ENCODE results near the gene GHRH. TPM values are rescaled to one million over a fixed set of nuclear protein-coding genes. Genes with fewer than 3 reads are reported as not detected.

GHRH gene
- total RNA-seq, 1 experiment from 2014 or later, result 0.74 TPM

- H3K27me3 Mint-ChIP-seq (ENCODE audit: low read depth), result no peaks in the 10 kb centered on the region; the same call in 1 of the 2 replicates
- H3K4me3 Mint-ChIP-seq, result no peak overlapping the region
- POLR2A ChIA-PET, result no interaction called here
- no peak for DNase-seq (ENCODE audit: low spot score)
- no peak overlapping the region for H3K27ac Mint-ChIP-seq
- TF ChIP-seq, protein P1, sequence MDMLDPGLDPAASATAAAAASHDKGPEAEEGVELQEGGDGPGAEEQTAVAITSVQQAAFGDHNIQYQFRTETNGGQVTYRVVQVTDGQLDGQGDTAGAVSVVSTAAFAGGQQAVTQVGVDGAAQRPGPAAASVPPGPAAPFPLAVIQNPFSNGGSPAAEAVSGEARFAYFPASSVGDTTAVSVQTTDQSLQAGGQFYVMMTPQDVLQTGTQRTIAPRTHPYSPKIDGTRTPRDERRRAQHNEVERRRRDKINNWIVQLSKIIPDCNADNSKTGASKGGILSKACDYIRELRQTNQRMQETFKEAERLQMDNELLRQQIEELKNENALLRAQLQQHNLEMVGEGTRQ (CRISPR knock-in tag; IDR thresholded peaks at IDR 0.05), result no peak
- TF ChIP-seq, protein P2, sequence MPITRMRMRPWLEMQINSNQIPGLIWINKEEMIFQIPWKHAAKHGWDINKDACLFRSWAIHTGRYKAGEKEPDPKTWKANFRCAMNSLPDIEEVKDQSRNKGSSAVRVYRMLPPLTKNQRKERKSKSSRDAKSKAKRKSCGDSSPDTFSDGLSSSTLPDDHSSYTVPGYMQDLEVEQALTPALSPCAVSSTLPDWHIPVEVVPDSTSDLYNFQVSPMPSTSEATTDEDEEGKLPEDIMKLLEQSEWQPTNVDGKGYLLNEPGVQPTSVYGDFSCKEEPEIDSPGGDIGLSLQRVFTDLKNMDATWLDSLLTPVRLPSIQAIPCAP (CRISPR knock-in tag; IDR thresholded peaks at IDR 0.05), result no peak
- TF ChIP-seq, protein P3, sequence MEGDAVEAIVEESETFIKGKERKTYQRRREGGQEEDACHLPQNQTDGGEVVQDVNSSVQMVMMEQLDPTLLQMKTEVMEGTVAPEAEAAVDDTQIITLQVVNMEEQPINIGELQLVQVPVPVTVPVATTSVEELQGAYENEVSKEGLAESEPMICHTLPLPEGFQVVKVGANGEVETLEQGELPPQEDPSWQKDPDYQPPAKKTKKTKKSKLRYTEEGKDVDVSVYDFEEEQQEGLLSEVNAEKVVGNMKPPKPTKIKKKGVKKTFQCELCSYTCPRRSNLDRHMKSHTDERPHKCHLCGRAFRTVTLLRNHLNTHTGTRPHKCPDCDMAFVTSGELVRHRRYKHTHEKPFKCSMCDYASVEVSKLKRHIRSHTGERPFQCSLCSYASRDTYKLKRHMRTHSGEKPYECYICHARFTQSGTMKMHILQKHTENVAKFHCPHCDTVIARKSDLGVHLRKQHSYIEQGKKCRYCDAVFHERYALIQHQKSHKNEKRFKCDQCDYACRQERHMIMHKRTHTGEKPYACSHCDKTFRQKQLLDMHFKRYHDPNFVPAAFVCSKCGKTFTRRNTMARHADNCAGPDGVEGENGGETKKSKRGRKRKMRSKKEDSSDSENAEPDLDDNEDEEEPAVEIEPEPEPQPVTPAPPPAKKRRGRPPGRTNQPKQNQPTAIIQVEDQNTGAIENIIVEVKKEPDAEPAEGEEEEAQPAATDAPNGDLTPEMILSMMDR (IDR thresholded peaks at IDR 0.05), result no peak
- TF ChIP-seq ZBTB21 (CRISPR knock-in tag; IDR thresholded peaks at IDR 0.05; ENCODE audit: borderline replicate concordance), result no peak
- TF ChIP-seq ELF4 (CRISPR knock-in tag; IDR thresholded peaks at IDR 0.05; ENCODE audit: low read depth), result no peak
- no peak for TF ChIP-seq SOX15 (CRISPR knock-in tag; IDR thresholded peaks at IDR 0.05)
- no peak for TF ChIP-seq ZNF423 (CRISPR knock-in tag; IDR thresholded peaks at IDR 0.05)
- TF ChIP-seq E2F5 (CRISPR knock-in tag; IDR thresholded peaks at IDR 0.05), result no peak
- CTCF ChIA-PET, result interaction anchor here (0.7 to 1.4 kb wide), 3 partner anchors 49 to 299 kb away, joined by 3 to 6 read pairs (median 4); no protein-coding TSS in a partner anchor
- no peak for ATAC-seq
- H3K36me3 Mint-ChIP-seq, result no peaks in the 10 kb centered on the region
- peaks cover 45% of the 10 kb centered on the region for H3K4me1 Mint-ChIP-seq
- H3K9me3 Mint-ChIP-seq, result no peaks in the 10 kb centered on the region
These were observed 3.5 kb upstream of the GHRH start for GRCh38 chr20:37265152-37265551.

DNA sequence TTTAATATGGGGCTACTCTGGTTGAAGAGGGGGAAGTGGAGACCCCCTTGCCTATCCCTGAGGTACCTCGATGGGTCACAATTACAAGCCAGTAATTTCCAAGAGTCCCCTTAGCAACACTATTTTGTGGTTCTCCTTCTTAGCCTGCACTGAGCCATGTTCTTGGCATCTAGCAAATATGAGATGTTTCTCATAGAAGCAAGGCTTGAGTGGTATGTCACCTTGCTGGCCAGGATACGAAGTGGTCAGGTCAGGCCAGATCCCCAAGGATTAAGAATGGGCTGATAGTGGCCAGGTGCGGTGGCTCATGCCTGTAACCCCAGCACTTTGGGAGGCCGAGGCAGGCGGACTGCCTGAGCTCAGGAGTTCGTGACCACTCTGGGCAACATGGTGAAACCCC lies 2.1 kb upstream of the GHRH start:
- CTCF ChIA-PET, result no interaction called here
- Mint-ChIP-seq H3K4me1 (peaks cover 55% of the 10 kb centered on the region), H3K27me3 (ENCODE audit: low read depth) (peaks cover 3% of the 10 kb centered on the region; the same call in 1 of the 2 replicates), H3K9me3 (no peaks in the 10 kb centered on the region), H3K27ac (no peak overlapping the region), H3K36me3 (no peaks in the 10 kb centered on the region), H3K4me3 (no peak overlapping the region)
- no peak for TF ChIP-seq ZNF138 (CRISPR knock-in tag; conservative IDR thresholded peaks at IDR 0.05)
- no peak for ATAC-seq
- DNase-seq (ENCODE audit: low spot score), result no peak
- POLR2A ChIA-PET, result interaction anchor here (0.7 kb wide), 1 partner anchor 22 kb away, joined by 3 read pairs; no protein-coding TSS in a partner anchor

GRCh38 chr20:37262505-37262904 lies 891 bp upstream of the GHRH start:
- DNase-seq (ENCODE audit: low spot score) (no peak), ATAC-seq (no peak)

More at GRCh38 chr20:37262505-37262904, 891 bp upstream of the GHRH start:
- peaks cover 5% of the 10 kb centered on the region; the same call in 1 of the 2 replicates for H3K27me3 Mint-ChIP-seq (ENCODE audit: low read depth)
- CTCF ChIA-PET, result interaction anchor here (1.0 kb wide), 1 partner anchor 67 kb away, joined by 6 read pairs; no protein-coding TSS in a partner anchor
- H3K4me1 Mint-ChIP-seq, result peaks cover 55% of the 10 kb centered on the region
- no peaks in the 10 kb centered on the region for H3K9me3 Mint-ChIP-seq
- no peak for TF ChIP-seq FOXP1 (CRISPR knock-in tag; IDR thresholded peaks at IDR 0.05; ENCODE audit: borderline replicate concordance)
- no peak for TF ChIP-seq USF1 (CRISPR knock-in tag; IDR thresholded peaks at IDR 0.05)
- TF ChIP-seq ZNF281 (CRISPR knock-in tag; IDR thresholded peaks at IDR 0.05), result no peak
- no peaks in the 10 kb centered on the region for H3K36me3 Mint-ChIP-seq
- POLR2A ChIA-PET, result interaction anchor here (0.7 kb wide), 1 partner anchor 84 kb away, joined by 4 read pairs; no protein-coding TSS in a partner anchor
- no peak overlapping the region for H3K27ac Mint-ChIP-seq
- H3K4me3 Mint-ChIP-seq, result no peak overlapping the region
